Medulla oblongata (tissue), 1 donor: Measurements from ENCODE around the gene ASB13.
"Not testable (repeated sequence)": the region's sequence is repeated elsewhere in the genome, so short reads cannot be mapped to it uniquely, and the experiment has no call there.

ENCODE experiments used
- DNase-seq: peaks from one replicate; pipeline ENCODE4 v3.0.0-alpha.2; 2015; ENCODE audit errors: extremely low spot score

Gene ASB13

GRCh38 chr10:5604961-5605360, 61.4 kb downstream of the ASB13 start:
- DNase-seq = no peak

- no peak for DNase-seq
These were observed 62.0 kb downstream of the ASB13 start for GRCh38 chr10:5604236-5604925.

GRCh38 chr10:5603848-5604170, 62.6 kb downstream of the ASB13 start:
- DNase-seq = no peak

GRCh38 chr10:5603091-5603847, 63.1 kb downstream of the ASB13 start:
- DNase-seq = no peak

- no peak for DNase-seq
These were observed 64.4 kb downstream of the ASB13 start for GRCh38 chr10:5601826-5602495.

- DNase-seq = no peak
These were observed 65.5 kb downstream of the ASB13 start for GRCh38 chr10:5600908-5601307.

- DNase-seq = no peak
These were observed 66.5 kb downstream of the ASB13 start for GRCh38 chr10:5599613-5600520.

- no peak for DNase-seq
These were observed 68.2 kb downstream of the ASB13 start for GRCh38 chr10:5598085-5598690.

- no peak for DNase-seq
These were observed 69.6 kb downstream of the ASB13 start for GRCh38 chr10:5596611-5597341.

GRCh38 chr10:5595994-5596471, 70.4 kb downstream of the ASB13 start:
- no peak for DNase-seq

GRCh38 chr10:5595591-5595990, 70.8 kb downstream of the ASB13 start:
- no peak for DNase-seq

GRCh38 chr10:5595095-5595494, 71.3 kb downstream of the ASB13 start:
- no peak for DNase-seq

GRCh38 chr10:5594271-5595049, 71.9 kb downstream of the ASB13 start:
- DNase-seq = no peak

- not testable (repeated sequence) for DNase-seq
These were observed 73.0 kb downstream of the ASB13 start for GRCh38 chr10:5593347-5593746.

GRCh38 chr10:5592070-5592469, 74.3 kb downstream of the ASB13 start:
- DNase-seq = no peak

GRCh38 chr10:5591336-5591824, 75.0 kb downstream of the ASB13 start:
- no peak for DNase-seq

- DNase-seq = no peak
These were observed 75.6 kb downstream of the ASB13 start for GRCh38 chr10:5590816-5591215.

GRCh38 chr10:5589661-5590511, 76.5 kb downstream of the ASB13 start:
- no peak for DNase-seq
